ENCODE measurements around the gene GSAP. TPM values are rescaled to one million over a fixed set of nuclear protein-coding genes. Genes with fewer than 3 reads are reported as not detected.

The GSAP gene
- total RNA-seq, 4 donors from 2014 or later, result 20.8 to 29.1 (median 24.4) TPM

DNA sequence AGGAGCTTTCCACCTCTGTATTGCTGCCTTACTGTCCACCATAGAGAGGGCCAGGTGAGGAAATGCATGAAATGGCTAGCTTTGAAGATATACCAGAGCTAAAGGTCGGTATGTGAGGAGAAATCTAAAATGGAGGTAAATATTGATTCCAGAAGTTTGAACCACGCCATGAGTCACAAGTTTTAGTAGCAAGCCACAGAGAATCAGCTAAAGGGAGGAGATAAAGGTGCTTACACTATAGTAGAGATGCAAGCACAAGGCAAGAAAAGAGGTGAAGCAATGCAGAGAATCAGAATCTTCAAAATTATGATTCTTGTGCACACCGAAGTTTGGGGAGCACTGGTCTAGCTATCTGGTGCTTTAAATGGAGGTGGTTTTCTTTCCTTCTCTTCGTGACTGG is 3.0 kb upstream of the GSAP start:
- ATAC-seq (ENCODE audit: low FRiP score) (no peak), DNase-seq (ENCODE audit: low spot score) (no peak)
- TF ChIP-seq, protein P1, sequence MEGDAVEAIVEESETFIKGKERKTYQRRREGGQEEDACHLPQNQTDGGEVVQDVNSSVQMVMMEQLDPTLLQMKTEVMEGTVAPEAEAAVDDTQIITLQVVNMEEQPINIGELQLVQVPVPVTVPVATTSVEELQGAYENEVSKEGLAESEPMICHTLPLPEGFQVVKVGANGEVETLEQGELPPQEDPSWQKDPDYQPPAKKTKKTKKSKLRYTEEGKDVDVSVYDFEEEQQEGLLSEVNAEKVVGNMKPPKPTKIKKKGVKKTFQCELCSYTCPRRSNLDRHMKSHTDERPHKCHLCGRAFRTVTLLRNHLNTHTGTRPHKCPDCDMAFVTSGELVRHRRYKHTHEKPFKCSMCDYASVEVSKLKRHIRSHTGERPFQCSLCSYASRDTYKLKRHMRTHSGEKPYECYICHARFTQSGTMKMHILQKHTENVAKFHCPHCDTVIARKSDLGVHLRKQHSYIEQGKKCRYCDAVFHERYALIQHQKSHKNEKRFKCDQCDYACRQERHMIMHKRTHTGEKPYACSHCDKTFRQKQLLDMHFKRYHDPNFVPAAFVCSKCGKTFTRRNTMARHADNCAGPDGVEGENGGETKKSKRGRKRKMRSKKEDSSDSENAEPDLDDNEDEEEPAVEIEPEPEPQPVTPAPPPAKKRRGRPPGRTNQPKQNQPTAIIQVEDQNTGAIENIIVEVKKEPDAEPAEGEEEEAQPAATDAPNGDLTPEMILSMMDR (IDR thresholded peaks at IDR 0.05), result no peak

DNA sequence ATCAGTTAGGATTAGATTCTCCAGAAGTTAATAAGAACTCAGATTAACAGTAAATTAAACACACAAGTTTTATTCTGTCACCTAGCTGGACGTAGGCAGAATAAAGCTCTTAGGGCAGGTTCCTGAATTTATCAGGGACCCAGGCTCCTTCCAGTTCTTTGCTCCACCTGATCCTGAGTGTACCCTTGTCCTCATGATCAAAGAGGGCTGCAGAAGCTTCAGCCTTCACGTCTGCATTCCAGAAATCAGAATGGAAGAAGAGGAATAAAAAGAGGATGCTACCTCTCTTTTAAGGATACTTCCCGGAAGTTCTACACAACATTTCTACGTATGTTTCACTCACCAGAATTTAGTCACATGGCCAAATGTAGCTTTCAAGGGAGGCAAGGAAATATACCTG is 1.7 kb upstream of the GSAP start:
- TF ChIP-seq, protein P1 (IDR thresholded peaks at IDR 0.05), result no peak
- ATAC-seq (ENCODE audit: low FRiP score), result no peak
- DNase-seq (ENCODE audit: low spot score), result no peak

DNA sequence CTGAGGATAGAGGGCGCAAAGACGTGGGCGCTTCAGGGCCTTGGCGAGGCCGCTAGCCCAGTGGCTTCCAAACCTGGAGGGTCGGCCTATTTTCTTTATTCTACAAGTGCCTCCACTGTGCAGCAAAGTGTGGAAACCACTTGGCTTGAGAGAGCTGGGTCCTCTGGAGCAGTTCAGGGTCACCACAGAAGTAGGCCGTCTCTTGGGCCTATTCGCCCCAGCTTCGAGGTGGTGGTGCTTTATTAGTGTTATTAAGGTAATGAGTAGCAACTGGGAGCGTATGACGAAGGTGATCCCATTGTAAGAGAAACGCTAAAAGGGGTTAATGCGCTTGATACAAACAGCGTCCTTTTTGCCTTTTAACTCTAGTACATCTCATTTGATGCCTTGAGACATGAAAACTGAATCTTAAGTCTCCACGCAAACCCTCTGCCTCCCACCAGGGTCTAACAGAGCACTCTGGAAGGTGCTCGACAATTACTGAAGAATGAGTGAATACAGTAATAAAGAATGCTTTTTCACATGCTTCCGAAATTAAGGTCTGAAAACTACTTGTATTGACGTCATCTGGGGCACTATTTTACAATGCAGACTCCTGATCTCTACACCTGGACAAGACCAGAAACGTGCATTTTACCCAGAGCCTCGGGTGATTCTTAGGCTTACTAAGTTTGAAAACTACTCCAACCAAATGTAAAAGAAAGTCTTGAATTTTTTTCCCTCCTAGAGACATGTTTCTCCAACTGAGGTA is 647 bp upstream of the GSAP start:
- DNase-seq (ENCODE audit: low spot score) (no peak), ATAC-seq (ENCODE audit: low FRiP score) (peak; percentile 16)
- TF ChIP-seq, protein P1 (IDR thresholded peaks at IDR 0.05), result no peak

DNA sequence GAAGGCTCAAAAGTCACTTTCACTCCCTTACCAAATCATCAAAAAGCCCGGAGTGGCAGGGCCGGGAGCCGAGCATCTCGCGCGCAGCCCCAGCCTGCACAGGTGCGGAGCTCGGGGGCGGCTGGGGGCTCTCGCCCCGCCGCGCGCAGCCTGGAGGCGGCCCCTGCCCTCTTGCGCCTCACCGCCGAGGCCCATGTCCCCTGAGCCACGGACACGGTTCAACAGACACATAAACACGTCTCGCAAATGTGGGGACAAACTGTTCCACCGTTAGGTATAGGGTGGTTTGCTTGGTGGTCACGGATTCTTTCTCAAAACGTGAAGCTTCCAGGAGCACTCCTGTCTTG is 700 bp downstream of the GSAP start:
- no peak for DNase-seq (ENCODE audit: low spot score)
- ATAC-seq (ENCODE audit: low FRiP score), result peak; percentile 41
- TF ChIP-seq, protein P1 (IDR thresholded peaks at IDR 0.05), result no peak

DNA sequence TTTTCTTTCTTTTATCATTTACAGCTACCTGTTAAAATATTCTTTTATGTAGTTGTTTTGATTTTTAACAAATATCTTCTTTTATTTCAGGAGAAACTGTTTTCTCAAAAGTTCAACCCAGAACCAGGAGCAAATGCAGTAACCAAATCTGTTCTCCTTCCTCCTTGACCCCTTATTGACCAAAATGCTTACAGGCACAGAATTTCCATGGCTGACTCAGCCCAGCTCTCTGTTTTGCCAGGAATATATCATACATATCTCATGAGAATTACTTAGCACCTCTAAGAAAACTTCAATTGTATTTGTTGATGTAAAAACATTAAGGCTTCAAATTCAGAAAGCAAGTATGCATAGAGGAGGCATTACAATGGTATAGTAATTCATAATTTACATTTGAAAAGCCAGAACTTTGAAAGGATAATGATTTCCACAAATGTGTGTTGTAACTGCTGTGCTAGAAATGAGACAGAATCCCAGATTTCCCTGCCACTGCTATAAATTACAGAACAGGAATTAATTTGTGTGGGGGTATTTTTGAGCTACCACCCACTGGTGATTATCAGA is 2.2 kb downstream of the GSAP start:
- no peak for DNase-seq (ENCODE audit: low spot score)
- TF ChIP-seq, protein P1 (IDR thresholded peaks at IDR 0.05), result no peak
- ATAC-seq (ENCODE audit: low FRiP score), result no peak

DNA sequence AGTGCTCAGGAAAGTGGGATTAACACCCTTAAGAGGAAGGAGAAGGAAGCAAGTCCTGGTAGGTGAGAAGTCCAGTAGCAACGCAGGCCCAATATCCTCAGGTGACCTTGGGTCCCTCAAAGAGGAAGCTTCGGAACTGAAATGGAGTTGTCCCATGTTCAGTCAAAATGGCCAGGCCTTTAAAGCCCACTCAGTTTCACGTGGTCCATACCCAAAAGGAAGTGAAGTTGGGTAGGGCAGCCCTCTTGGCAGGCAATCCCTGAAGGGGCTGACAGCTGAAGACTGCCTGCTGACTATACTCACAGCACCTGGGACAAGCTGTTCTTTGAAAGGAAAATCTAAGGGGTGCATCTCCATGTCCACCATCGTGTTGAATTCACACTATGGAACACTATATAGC is 3.0 kb downstream of the GSAP start:
- TF ChIP-seq, protein P1 (IDR thresholded peaks at IDR 0.05), result no peak
- DNase-seq (ENCODE audit: low spot score), result no peak
- ATAC-seq (ENCODE audit: low FRiP score), result no peak

Data from omental fat pad (tissue), 4 donors.